Fibroblast of lung (primary cell): Measurements from ENCODE around the gene KIN. TPM values are rescaled to one million over a fixed set of nuclear protein-coding genes. Genes with fewer than 3 reads are reported as not detected.
"Not testable (repeated sequence)": the region's sequence is repeated elsewhere in the genome, so short reads cannot be mapped to it uniquely, and the experiment has no call there.

Experiments used
- DNase-seq, 2 donors: peaks; one replicate each; pipeline versions ENCODE4 v3.0.0 to v3.0.0-alpha.2; 2010; ENCODE audit warnings: low read depth in 2 of 2
- H2AFZ ChIP-seq: 2 replicates; pipeline ENCODE4 v1.5.1; 2012; ENCODE audit warnings: low read length, control low read depth, inconsistent platforms
- H3K27ac ChIP-seq: 2 replicates; pipeline ENCODE4 v1.5.1; 2011; ENCODE audit warnings: low read length, control low read depth; ENCODE audit not compliant: insufficient read depth
- H3K27me3 ChIP-seq: 2 replicates; pipeline ENCODE4 v1.5.1; 2011; ENCODE audit warnings: mild to moderate bottlenecking, low read length; ENCODE audit not compliant: control insufficient read depth, insufficient read depth
- H3K36me3 ChIP-seq: 2 replicates; pipeline ENCODE4 v1.5.1; 2011; ENCODE audit warnings: low read length; ENCODE audit not compliant: control insufficient read depth, insufficient read depth
- H3K4me1 ChIP-seq: 2 replicates; pipeline ENCODE4 v1.5.1; 2011; ENCODE audit warnings: low read length; ENCODE audit not compliant: control insufficient read depth, insufficient read depth; ENCODE audit errors: extremely low read depth
- H3K4me2 ChIP-seq: 2 replicates; pipeline ENCODE4 v1.5.1; 2011; ENCODE audit warnings: low read length, control low read depth; ENCODE audit not compliant: insufficient read depth; ENCODE audit errors: extremely low read depth
- H3K4me3 ChIP-seq, 4 experiments: fragments of 200-600 bp in 1 of 4; sonication (generic) in 1 of 4; replicated peaks in 1 of 4; 2 replicates each; pipeline ENCODE4 v1.5.1; 2011 to 2016; ENCODE audit warnings: low read length in 4 of 4, low read depth in 3 of 4, mild to moderate bottlenecking in 3 of 4, control low read depth in 2 of 4, inconsistent platforms in 1 of 4, mixed read lengths in 1 of 4; ENCODE audit not compliant: insufficient read depth in 1 of 4; ENCODE audit errors: control extremely low read depth in 1 of 4
- H3K79me2 ChIP-seq: 2 replicates; pipeline ENCODE4 v1.5.1; 2012; ENCODE audit warnings: mild to moderate bottlenecking, low read length, inconsistent platforms; ENCODE audit not compliant: control insufficient read depth, insufficient read depth
- H3K9ac ChIP-seq: 2 replicates; pipeline ENCODE4 v1.5.1; 2011; ENCODE audit warnings: mild to moderate bottlenecking, low read length, control low read depth; ENCODE audit not compliant: insufficient read depth
- H3K9me3 ChIP-seq: 2 replicates; pipeline ENCODE4 v1.5.1; 2012; ENCODE audit warnings: low read depth, low read length; ENCODE audit not compliant: control insufficient read depth, insufficient read depth
- H4K20me1 ChIP-seq: 2 replicates; pipeline ENCODE4 v1.5.1; 2011; ENCODE audit warnings: low read length; ENCODE audit not compliant: control insufficient read depth, insufficient read depth; ENCODE audit errors: extremely low read depth
- CTCF ChIP-seq, 2 donors: IDR thresholded peaks in 1 of 2; conservative IDR thresholded peaks in 1 of 2; 1 replicate in 1 of 2; 2 replicates in 1 of 2; pipeline ENCODE4 v1.5.1; 2011 to 2012; ENCODE audit warnings: low read length in 2 of 2, control low read depth in 1 of 2, inconsistent platforms in 1 of 2, low read depth in 1 of 2, mild to moderate bottlenecking in 1 of 2
- EZH2 ChIP-seq: IDR thresholded peaks from 2 replicates; pipeline ENCODE4 v1.5.1; 2012; ENCODE audit warnings: low read length, control low read depth, mild to moderate bottlenecking; ENCODE audit errors: missing control alignments
- polyA plus RNA-seq, 2 donors: library from polyadenylated mRNA; depleted of rRNA in 1 of 2; stranded (reverse) in 1 of 2; unstranded in 1 of 2; fragments of >200 nt; gene quantifications; 2 replicates each; pipeline ENCODE4 v1.2.1, GENCODE V29; 2011 to 2012; ENCODE audit warnings: missing spikeins in 1 of 2
- total RNA-seq: library from RNA; depleted of rRNA; stranded (reverse); fragments of >200 nt; gene quantifications from 2 replicates; pipeline ENCODE4 v1.2.1, GENCODE V29; 2014

The KIN gene
- total and polyA plus RNA-seq, 2 donors (not counting 1 experiment from before 2014, with no cell fraction given) = 9.6 to 10.1 TPM

GRCh38 chr10:7787150-7787856, 490 bp downstream of the KIN start:
- Histone ChIP-seq H2AFZ (peak overlapping the region; percentile 95), H3K27ac (peak overlapping the region; percentile 86), H3K27me3 (no peaks in the 10 kb centered on the region), H3K4me3 (peak overlapping the region; percentile 73 to 97 (median 87)), H3K9ac (peak overlapping the region; percentile 93), H3K4me2 (peak overlapping the region; percentile 78), H4K20me1 (no peaks in the 10 kb centered on the region), H3K79me2 (peaks cover 90% of the 10 kb centered on the region), H3K4me1 (peaks cover 2% of the 10 kb centered on the region), H3K36me3 (no peaks in the 10 kb centered on the region), H3K9me3 (no peaks in the 10 kb centered on the region)
- peak in 1 of 2 donors; percentile 23 for DNase-seq
- TF ChIP-seq EZH2 (no peak), CTCF (conservative IDR thresholded peaks at IDR 0.05 in 1 of 2, IDR thresholded peaks at IDR 0.05 in 1 of 2; ENCODE audit: low read depth in 1 of 2, low read length in 2 of 2) (no peak)

GRCh38 chr10:7786430-7786829, 1.4 kb downstream of the KIN start:
- H3K27ac ChIP-seq = no peak overlapping the region
- no peak for DNase-seq
- no peak overlapping the region for H3K9ac ChIP-seq
- H3K4me1 ChIP-seq = peaks cover 2% of the 10 kb centered on the region
- H3K4me2 ChIP-seq = peak overlapping the region; percentile 78
- no peak overlapping the region for H2AFZ ChIP-seq
- no peaks in the 10 kb centered on the region for H3K9me3 ChIP-seq
- no peaks in the 10 kb centered on the region for H3K36me3 ChIP-seq
- H3K79me2 ChIP-seq = peaks cover 83% of the 10 kb centered on the region
- no peaks in the 10 kb centered on the region for H3K27me3 ChIP-seq
- no peaks in the 10 kb centered on the region for H4K20me1 ChIP-seq
- H3K4me3 ChIP-seq = peak overlapping the region in 2 of 4 experiments; percentile 73 to 91
- TF ChIP-seq EZH2 (no peak), CTCF (conservative IDR thresholded peaks at IDR 0.05 in 1 of 2, IDR thresholded peaks at IDR 0.05 in 1 of 2; ENCODE audit: low read depth in 1 of 2, low read length in 2 of 2) (no peak)

- H2AFZ ChIP-seq, H3K9me3 ChIP-seq, H3K36me3 ChIP-seq, H3K27ac ChIP-seq, H3K9ac ChIP-seq, DNase-seq, H3K4me3 ChIP-seq, H3K4me2 ChIP-seq, H3K27me3 ChIP-seq, H3K4me1 ChIP-seq, H4K20me1 ChIP-seq: not testable (repeated sequence)
- H3K79me2 ChIP-seq = peaks cover 47% of the 10 kb centered on the region
These were observed 5.6 kb downstream of the KIN start for GRCh38 chr10:7782194-7782593.
